ENCODE results near the gene SLC29A3.

GRCh38 chr10:71389768-71390460, 70.9 kb downstream of the SLC29A3 start:
- no peak for TF ChIP-seq ZNF274 (IDR thresholded peaks at IDR 0.05; ENCODE audit: low read depth, low read length)
- TF ChIP-seq SUZ12 (IDR thresholded peaks at IDR 0.05; ENCODE audit: extremely low read depth, insufficient read depth, insufficient read length) = no peak
- no peak for TF ChIP-seq YY1 (IDR thresholded peaks at IDR 0.05; ENCODE audit: insufficient read depth, insufficient read length)
